Immature natural killer cell (primary cell): ENCODE data around the gene MSH2. TPM values are rescaled to one million over a fixed set of nuclear protein-coding genes. Genes with fewer than 3 reads are reported as not detected.
"Not testable (repeated sequence)": the region's sequence is repeated elsewhere in the genome, so short reads cannot be mapped to it uniquely, and the experiment has no call there.

ENCODE experiments used
- DNase-seq, 3 donors: peaks; one replicate each; pipeline ENCODE4 v3.0.0; 2022; ENCODE audit warnings: mixed read lengths in 1 of 3
- H3K27ac Mint-ChIP-seq, 6 donors: one replicate each; pipeline ENCODE4 v1.8.0; 2020; ENCODE audit warnings: mixed read lengths in 6 of 6, mild to moderate bottlenecking in 5 of 6, inconsistent platforms in 4 of 6, moderate library complexity in 3 of 6
- H3K27me3 Mint-ChIP-seq, 3 donors: one replicate each; pipeline ENCODE4 v1.8.0; 2020 to 2021; ENCODE audit warnings: low read depth in 3 of 3, mild to moderate bottlenecking in 3 of 3, mixed read lengths in 3 of 3, moderate library complexity in 3 of 3, inconsistent platforms in 1 of 3
- H3K36me3 Mint-ChIP-seq, 3 donors: one replicate each; pipeline ENCODE4 v1.8.0; 2020; ENCODE audit warnings: mixed read lengths in 3 of 3, inconsistent platforms in 2 of 3, mild to moderate bottlenecking in 2 of 3
- H3K4me1 Mint-ChIP-seq, 2 donors: one replicate each; pipeline ENCODE4 v1.8.0; 2020; ENCODE audit warnings: inconsistent platforms in 2 of 2, mild to moderate bottlenecking in 2 of 2, mixed read lengths in 2 of 2, moderate library complexity in 1 of 2
- H3K4me3 Mint-ChIP-seq, 5 donors: one replicate each; pipeline ENCODE4 v1.8.0; 2020; ENCODE audit warnings: mild to moderate bottlenecking in 5 of 5, mixed read lengths in 5 of 5, inconsistent platforms in 3 of 5, moderate library complexity in 3 of 5
- H3K9me3 Mint-ChIP-seq, 6 donors: one replicate each; pipeline ENCODE4 v1.8.0; 2020; ENCODE audit warnings: mild to moderate bottlenecking in 6 of 6, mixed read lengths in 6 of 6, inconsistent platforms in 4 of 6, moderate library complexity in 3 of 6
- polyA plus RNA-seq, 3 donors: library from polyadenylated mRNA; unstranded; fragments of 300-500 nt; fragmentation: Illumina TruSeq; gene quantifications; one replicate each; pipeline ENCODE4 v1.2.3, GENCODE V29; 2021

The MSH2 gene
- polyA plus RNA-seq, 3 donors from 2014 or later, result 22.9 to 34.2 (median 27.5) TPM

- H3K9me3 Mint-ChIP-seq, result no peaks in the 10 kb centered on the region
Observed at GRCh38 chr2:47426786-47427185, 23.8 kb downstream of the MSH2 start.

GRCh38 chr2:47429795-47430194 lies 26.8 kb downstream of the MSH2 start:
- Mint-ChIP-seq H3K27ac (no peak overlapping the region), H3K4me1 (no peaks in the 10 kb centered on the region), H3K27me3 (peaks cover 0 to 1% (median 1%) of the 10 kb centered on the region in 3 donors), H3K36me3 (peaks cover 14 to 24% (median 15%) of the 10 kb centered on the region in 3 donors), H3K9me3 (no peaks in the 10 kb centered on the region), H3K4me3 (no peak overlapping the region)
- no peak for DNase-seq

More at GRCh38 chr2:47426786-47427185, 23.8 kb downstream of the MSH2 start:
- no peaks in the 10 kb centered on the region for H3K27me3 Mint-ChIP-seq
- no peaks in the 10 kb centered on the region for H3K4me1 Mint-ChIP-seq
- H3K27ac Mint-ChIP-seq, result no peak overlapping the region
- no peak for DNase-seq
- H3K36me3 Mint-ChIP-seq, result peaks cover 6 to 20% (median 6%) of the 10 kb centered on the region in 3 donors
- H3K4me3 Mint-ChIP-seq, result no peak overlapping the region

- H3K36me3 Mint-ChIP-seq, result peaks cover 13 to 22% (median 15%) of the 10 kb centered on the region in 3 donors
- not testable (repeated sequence) for H3K4me1 Mint-ChIP-seq, H3K27ac Mint-ChIP-seq, H3K9me3 Mint-ChIP-seq, H3K4me3 Mint-ChIP-seq, DNase-seq, H3K27me3 Mint-ChIP-seq
Observed at GRCh38 chr2:47433006-47433405, 30.1 kb downstream of the MSH2 start.

GRCh38 chr2:47433445-47433844 lies 30.5 kb downstream of the MSH2 start:
- H3K36me3 Mint-ChIP-seq, result peaks cover 13 to 22% (median 15%) of the 10 kb centered on the region in 3 donors
- not testable (repeated sequence) for H3K27me3 Mint-ChIP-seq, H3K4me1 Mint-ChIP-seq, H3K4me3 Mint-ChIP-seq, DNase-seq, H3K9me3 Mint-ChIP-seq, H3K27ac Mint-ChIP-seq

GRCh38 chr2:47437287-47437686 lies 34.3 kb downstream of the MSH2 start:
- no peaks in the 10 kb centered on the region for H3K9me3 Mint-ChIP-seq
- H3K27ac Mint-ChIP-seq, result no peak overlapping the region
- DNase-seq, result peak; percentile 6 to 7 (median 6)
- H3K4me3 Mint-ChIP-seq, result no peak overlapping the region
- peaks cover 6 to 7% (median 7%) of the 10 kb centered on the region in 3 donors for H3K36me3 Mint-ChIP-seq
- H3K27me3 Mint-ChIP-seq, result peaks cover 0 to 2% (median 1%) of the 10 kb centered on the region in 3 donors
- H3K4me1 Mint-ChIP-seq, result no peaks in the 10 kb centered on the region

GRCh38 chr2:47438106-47438505 lies 35.1 kb downstream of the MSH2 start:
- Mint-ChIP-seq H3K4me3 (no peak overlapping the region), H3K4me1 (no peaks in the 10 kb centered on the region), H3K9me3 (no peaks in the 10 kb centered on the region), H3K36me3 (peaks cover 5% of the 10 kb centered on the region in 3 donors), H3K27ac (no peak overlapping the region), H3K27me3 (peaks cover 0 to 2% (median 1%) of the 10 kb centered on the region in 3 donors)
- no peak for DNase-seq

- Mint-ChIP-seq H3K4me3 (no peak overlapping the region), H3K27me3 (peaks cover 0 to 2% (median 1%) of the 10 kb centered on the region in 3 donors), H3K4me1 (no peaks in the 10 kb centered on the region), H3K9me3 (no peaks in the 10 kb centered on the region), H3K27ac (no peak overlapping the region), H3K36me3 (peaks cover 5% of the 10 kb centered on the region in 3 donors)
- no peak for DNase-seq
Observed at GRCh38 chr2:47438783-47439182, 35.8 kb downstream of the MSH2 start.

GRCh38 chr2:47451790-47452189 lies 48.8 kb downstream of the MSH2 start:
- H3K4me1 Mint-ChIP-seq, result peaks cover 0 to 7% of the 10 kb centered on the region in 2 donors
- H3K9me3 Mint-ChIP-seq, result no peaks in the 10 kb centered on the region
- no peak overlapping the region for H3K4me3 Mint-ChIP-seq
- H3K36me3 Mint-ChIP-seq, result peaks cover 11 to 34% (median 20%) of the 10 kb centered on the region in 3 donors
- no peaks in the 10 kb centered on the region for H3K27me3 Mint-ChIP-seq
- DNase-seq, result no peak
- no peak overlapping the region for H3K27ac Mint-ChIP-seq

GRCh38 chr2:47452761-47453160 lies 49.8 kb downstream of the MSH2 start:
- H3K4me1 Mint-ChIP-seq, result peaks cover 2 to 13% of the 10 kb centered on the region in 2 donors
- H3K9me3 Mint-ChIP-seq, result no peaks in the 10 kb centered on the region
- peak overlapping the region in 2 of 6 donors; percentile 15 to 36 for H3K27ac Mint-ChIP-seq
- no peak overlapping the region for H3K4me3 Mint-ChIP-seq
- H3K27me3 Mint-ChIP-seq, result no peaks in the 10 kb centered on the region
- DNase-seq, result no peak
- peaks cover 11 to 34% (median 20%) of the 10 kb centered on the region in 3 donors for H3K36me3 Mint-ChIP-seq

- not testable (repeated sequence) for H3K9me3 Mint-ChIP-seq, DNase-seq, H3K27ac Mint-ChIP-seq, H3K27me3 Mint-ChIP-seq, H3K4me3 Mint-ChIP-seq
- Mint-ChIP-seq H3K4me1 (peaks cover 8 to 30% of the 10 kb centered on the region in 2 donors), H3K36me3 (peaks cover 11 to 24% (median 11%) of the 10 kb centered on the region in 3 donors)
Observed at GRCh38 chr2:47454818-47455217, 51.9 kb downstream of the MSH2 start.

- no peak overlapping the region for H3K27ac Mint-ChIP-seq
Observed at GRCh38 chr2:47455411-47455810, 52.5 kb downstream of the MSH2 start.

GRCh38 chr2:47456851-47457250 lies 53.9 kb downstream of the MSH2 start:
- Mint-ChIP-seq H3K27ac (peak overlapping the region in 1 of 6 donors; percentile 57), H3K27me3 (peaks cover 0 to under 1% (median 0%) of the 10 kb centered on the region in 3 donors), H3K36me3 (peaks cover 5 to 16% (median 6%) of the 10 kb centered on the region in 3 donors), H3K9me3 (no peaks in the 10 kb centered on the region), H3K4me1 (peaks cover 9 to 30% of the 10 kb centered on the region in 2 donors), H3K4me3 (no peak overlapping the region)
- DNase-seq, result no peak

More at GRCh38 chr2:47455411-47455810, 52.5 kb downstream of the MSH2 start:
- Mint-ChIP-seq H3K36me3 (peaks cover 10 to 24% (median 11%) of the 10 kb centered on the region in 3 donors), H3K9me3 (no peaks in the 10 kb centered on the region), H3K4me1 (peaks cover 8 to 30% of the 10 kb centered on the region in 2 donors), H3K4me3 (no peak overlapping the region), H3K27me3 (no peaks in the 10 kb centered on the region)
- DNase-seq, result no peak

- H3K36me3 Mint-ChIP-seq, result peaks cover 5 to 16% (median 6%) of the 10 kb centered on the region in 3 donors
- H3K9me3 Mint-ChIP-seq, result no peaks in the 10 kb centered on the region
- peak overlapping the region in 2 of 6 donors; percentile 52 to 57 for H3K27ac Mint-ChIP-seq
- peaks cover 0 to 1% (median 0%) of the 10 kb centered on the region in 3 donors for H3K27me3 Mint-ChIP-seq
- no peak overlapping the region for H3K4me3 Mint-ChIP-seq
- peaks cover 9 to 30% of the 10 kb centered on the region in 2 donors for H3K4me1 Mint-ChIP-seq
- no peak for DNase-seq
Observed at GRCh38 chr2:47457268-47457667, 54.3 kb downstream of the MSH2 start.

- peaks cover 11 to 27% (median 17%) of the 10 kb centered on the region in 3 donors for H3K36me3 Mint-ChIP-seq
- no peak for DNase-seq
- H3K27ac Mint-ChIP-seq, result peak overlapping the region in 4 of 6 donors; percentile 31 to 60 (median 44)
- no peaks in the 10 kb centered on the region for H3K9me3 Mint-ChIP-seq
- H3K27me3 Mint-ChIP-seq, result peaks cover 0 to 1% (median 0%) of the 10 kb centered on the region in 3 donors
- no peak overlapping the region for H3K4me3 Mint-ChIP-seq
- H3K4me1 Mint-ChIP-seq, result peaks cover 9 to 30% of the 10 kb centered on the region in 2 donors
Observed at GRCh38 chr2:47459021-47459420, 56.1 kb downstream of the MSH2 start.

GRCh38 chr2:47460766-47461165 lies 57.8 kb downstream of the MSH2 start:
- Mint-ChIP-seq H3K27me3 (peaks cover 0 to 1% (median 0%) of the 10 kb centered on the region in 3 donors), H3K27ac (no peak overlapping the region), H3K36me3 (peaks cover 10 to 37% (median 17%) of the 10 kb centered on the region in 3 donors), H3K4me3 (no peak overlapping the region), H3K4me1 (peaks cover 9 to 30% of the 10 kb centered on the region in 2 donors), H3K9me3 (no peaks in the 10 kb centered on the region)
- no peak for DNase-seq
